PFSK-1 (cell line): Measurements from ENCODE around the gene MOK.

Experiments used
- FOXP2 ChIP-seq: optimal IDR thresholded peaks from 2 replicates; pipeline ENCODE3; 2011; ENCODE audit warnings: borderline replicate concordance, control low read depth, inconsistent platforms; ENCODE audit not compliant: insufficient read depth; ENCODE audit errors: extremely low read length, extremely low read depth
- POLR2AphosphoS5 ChIP-seq: IDR thresholded peaks from 2 replicates; pipeline ENCODE4 v1.6.1; 2012; ENCODE audit warnings: low read depth, mild to moderate bottlenecking, control low read depth, low read length, moderate library complexity
- REST ChIP-seq, 2 experiments: IDR thresholded peaks; 2 replicates each; pipeline versions ENCODE4 v1.6.1 to v1.8.0; 2011 to 2012; ENCODE audit warnings: low read depth in 2 of 2, low read length in 2 of 2, control low read depth in 1 of 2, inconsistent platforms in 1 of 2, mild to moderate bottlenecking in 1 of 2, moderate library complexity in 1 of 2; ENCODE audit not compliant: insufficient read depth in 1 of 2
- SIN3A ChIP-seq: IDR thresholded peaks from 2 replicates; pipeline ENCODE4 v1.6.1; 2012; ENCODE audit warnings: mild to moderate bottlenecking, low read length, moderate library complexity, borderline replicate concordance; ENCODE audit not compliant: insufficient read depth
- TAF1 ChIP-seq: IDR thresholded peaks from 2 replicates; pipeline ENCODE4 v1.6.1; 2012; ENCODE audit warnings: low read length, control low read depth, borderline replicate concordance; ENCODE audit not compliant: insufficient read depth

Gene MOK

DNA sequence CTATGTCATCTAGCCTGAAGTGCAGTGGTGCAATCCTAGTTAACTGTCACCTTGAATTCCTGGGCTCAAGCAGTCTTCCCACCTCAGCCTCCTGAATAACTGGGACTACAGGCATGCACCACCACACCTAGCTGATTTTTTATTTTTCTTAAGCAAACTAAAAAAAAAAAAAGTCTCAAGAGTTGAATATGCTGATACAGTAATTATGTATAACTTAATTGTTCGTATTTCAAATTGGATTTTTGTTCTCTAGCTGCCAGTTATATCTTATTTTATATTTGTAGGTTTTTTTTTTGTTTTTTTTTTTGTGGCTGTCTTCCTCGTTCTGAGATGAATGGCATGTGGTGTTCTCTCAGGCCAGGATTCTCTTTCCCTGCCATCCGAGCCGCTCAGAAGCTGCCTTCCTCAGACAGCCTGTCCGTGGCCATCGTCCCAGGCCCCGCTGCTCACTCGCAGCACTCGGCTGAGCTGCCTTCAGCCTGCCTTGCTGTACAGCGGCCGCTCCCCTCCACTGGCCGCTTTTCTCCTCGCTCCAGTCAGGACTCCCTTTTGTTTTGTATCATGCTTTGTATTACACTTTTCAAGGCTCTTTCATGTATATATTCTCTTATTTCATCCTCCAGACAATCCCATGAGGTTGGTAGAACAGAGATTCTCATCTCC lies 112.0 kb downstream of the MOK start:
- TF ChIP-seq POLR2AphosphoS5 (no peak), TAF1 (no peak), SIN3A (no peak), REST (IDR thresholded peaks at IDR 0.05; ENCODE audit: insufficient read depth in 1 of 2, low read depth in 2 of 2, low read length in 2 of 2) (no peak), FOXP2 (no peak)

DNA sequence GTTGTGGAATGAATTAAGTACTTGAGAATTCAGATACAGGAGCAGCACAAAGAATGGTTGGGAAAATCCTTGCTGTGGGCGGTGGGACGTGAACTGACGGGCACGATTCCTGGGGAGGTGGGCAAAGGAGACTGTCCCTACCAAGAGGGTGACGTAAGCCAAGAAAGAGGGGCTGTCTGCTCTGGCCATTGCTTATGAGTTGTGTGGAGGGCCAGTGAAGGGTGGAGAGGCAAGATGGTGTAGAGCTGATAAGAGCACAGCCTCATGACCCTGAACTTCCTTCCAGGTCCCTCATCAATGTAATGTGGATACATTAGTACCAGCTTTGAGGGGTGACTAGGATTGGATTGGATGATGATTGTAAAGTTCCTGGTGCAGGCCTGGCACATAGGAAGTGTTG lies 115.1 kb downstream of the MOK start:
- TF ChIP-seq FOXP2 = no peak
- TF ChIP-seq REST (IDR thresholded peaks at IDR 0.05; ENCODE audit: insufficient read depth in 1 of 2, low read depth in 2 of 2, low read length in 2 of 2) = no peak
- TF ChIP-seq SIN3A = no peak
- no peak for TF ChIP-seq POLR2AphosphoS5
- no peak for TF ChIP-seq TAF1

- TF ChIP-seq TAF1 = no peak
- no peak for TF ChIP-seq FOXP2
- TF ChIP-seq POLR2AphosphoS5 = no peak
These were observed 116.8 kb downstream of the MOK start for GRCh38 chr14:102188187-102188586.

DNA sequence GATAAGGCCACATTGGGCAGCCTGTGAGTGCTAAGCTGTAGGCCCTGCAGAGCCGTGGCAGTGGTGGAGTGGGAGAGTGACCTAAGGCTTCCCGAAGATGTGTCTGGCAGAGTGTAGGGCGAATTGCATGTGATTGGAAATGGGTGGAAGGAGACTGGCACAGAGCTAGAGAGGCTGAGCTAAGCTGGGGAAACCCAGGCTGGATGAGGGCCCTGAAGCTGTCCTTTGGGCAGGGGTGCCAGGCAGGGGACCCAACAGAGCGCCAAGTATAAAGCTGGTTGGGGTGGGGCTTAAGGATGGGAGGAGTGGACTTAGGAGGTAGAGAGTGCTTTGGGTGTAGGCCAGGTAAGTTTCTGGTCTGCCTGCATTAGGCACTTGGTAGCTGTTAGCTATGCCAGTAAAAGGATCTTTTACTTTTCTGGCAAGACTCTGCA lies 117.4 kb downstream of the MOK start:
- TF ChIP-seq POLR2AphosphoS5 (no peak), TAF1 (no peak), FOXP2 (no peak), REST (IDR thresholded peaks at IDR 0.05; ENCODE audit: insufficient read depth in 1 of 2, low read depth in 2 of 2, low read length in 2 of 2) (no peak), SIN3A (no peak)

DNA sequence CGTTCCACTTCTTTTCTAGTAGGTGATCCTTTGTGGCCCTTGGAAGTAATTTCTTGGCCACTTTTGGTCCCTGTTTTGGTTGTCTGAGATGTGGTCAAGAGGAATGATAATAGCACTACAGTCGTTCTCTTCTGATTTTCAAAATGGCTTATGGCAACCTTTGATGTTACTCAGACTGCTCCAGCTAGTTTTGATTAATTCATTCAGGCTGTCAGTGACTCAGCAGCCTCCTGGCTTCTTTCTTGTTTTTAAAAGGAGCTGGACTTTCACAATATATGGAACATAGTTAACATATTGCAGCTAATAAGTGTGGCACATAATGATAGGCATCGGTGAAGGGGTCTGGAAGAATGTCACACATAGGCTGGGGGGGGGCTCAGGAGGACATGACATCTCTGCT lies 117.9 kb downstream of the MOK start:
- TF ChIP-seq REST (IDR thresholded peaks at IDR 0.05; ENCODE audit: insufficient read depth in 1 of 2, low read depth in 2 of 2, low read length in 2 of 2) = no peak
- TF ChIP-seq POLR2AphosphoS5 = no peak
- TF ChIP-seq SIN3A = no peak
- no peak for TF ChIP-seq FOXP2
- no peak for TF ChIP-seq TAF1
